LNCAP (cell line): Measurements from ENCODE around the gene ITGA4.

Source experiments
- CTCF ChIP-seq: fragments of 450-650 bp; IDR thresholded peaks from 2 replicates; pipeline ENCODE4 v1.5.1; 2017; ENCODE audit warnings: mild to moderate bottlenecking

Gene ITGA4

DNA sequence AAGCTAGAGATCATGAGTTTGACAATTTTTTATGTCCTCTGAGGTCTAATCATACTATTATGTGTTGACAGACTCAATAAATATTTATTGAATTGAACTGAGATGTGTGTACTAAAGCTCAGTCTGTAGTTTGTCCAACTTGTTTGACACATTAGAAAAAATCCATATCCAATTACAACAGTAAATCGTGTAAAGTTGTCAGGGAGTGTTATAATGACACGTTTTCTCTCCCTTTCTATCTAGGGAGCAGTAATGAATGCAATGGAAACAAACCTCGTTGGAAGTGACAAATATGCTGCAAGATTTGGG lies 28.4 kb downstream of the ITGA4 start:
- TF ChIP-seq CTCF: no peak

GRCh38 chr2:181499231-181499630 lies 42.0 kb downstream of the ITGA4 start:
- no peak for TF ChIP-seq CTCF

GRCh38 chr2:181500201-181500600 lies 43.0 kb downstream of the ITGA4 start:
- no peak for TF ChIP-seq CTCF

GRCh38 chr2:181515719-181516118 lies 58.5 kb downstream of the ITGA4 start:
- TF ChIP-seq CTCF: no peak

DNA sequence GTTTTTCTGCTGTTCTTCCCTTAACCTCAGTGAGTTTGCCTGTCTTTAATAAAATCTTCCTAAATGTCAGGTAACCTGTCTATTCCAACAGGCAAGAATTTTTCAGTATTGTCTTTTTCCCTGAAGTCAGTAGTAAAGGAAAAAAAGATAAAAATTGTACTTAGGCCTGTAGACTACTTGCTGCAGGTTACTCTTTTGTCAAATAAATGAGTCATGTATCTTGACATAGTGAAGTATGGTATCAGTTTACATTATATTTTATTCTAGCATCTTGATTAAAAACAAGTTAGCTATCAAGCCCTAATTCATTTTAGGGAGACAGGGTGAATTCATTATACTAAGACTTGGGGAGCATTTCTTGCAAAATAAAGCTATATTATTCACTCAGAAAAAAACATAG lies 59.8 kb downstream of the ITGA4 start:
- no peak for TF ChIP-seq CTCF

GRCh38 chr2:181517685-181518301 lies 60.6 kb downstream of the ITGA4 start:
- no peak for TF ChIP-seq CTCF

- no peak for TF ChIP-seq CTCF
These were observed 63.1 kb downstream of the ITGA4 start for GRCh38 chr2:181520253-181520652.

GRCh38 chr2:181523756-181524155 lies 66.6 kb downstream of the ITGA4 start:
- TF ChIP-seq CTCF: no peak
